Measurements from ENCODE around the gene EFEMP1.

The EFEMP1 gene

GRCh38 chr2:55826246-55826645 is 97.3 kb downstream of the EFEMP1 start:
- Histone ChIP-seq H4K20me1 (ENCODE audit: insufficient read depth, low read length) (no peaks in the 10 kb centered on the region), H3K4me3 (ENCODE audit: low read depth in 1 of 2, low read length in 2 of 2) (no peak overlapping the region), H3K4me2 (ENCODE audit: insufficient read depth, low read length) (no peak overlapping the region), H2AFZ (ENCODE audit: low read depth, low read length) (no peak overlapping the region), H3K4me1 (ENCODE audit: insufficient read depth, low read length) (no peaks in the 10 kb centered on the region), H3K27ac (ENCODE audit: low read length) (no peak overlapping the region), H3K79me2 (ENCODE audit: insufficient read depth, low read length) (no peaks in the 10 kb centered on the region), H3K36me3 (ENCODE audit: insufficient read depth, low read length) (no peaks in the 10 kb centered on the region), H3K27me3 (ENCODE audit: insufficient read depth, low read length, poor library complexity) (no peaks in the 10 kb centered on the region), H3K9me3 (ENCODE audit: insufficient read depth, low read length, severe bottlenecking) (no peaks in the 10 kb centered on the region), H3K9ac (ENCODE audit: low read depth, low read length) (no peak overlapping the region)
- DNase-seq: no peak
- no peak for ATAC-seq (ENCODE audit: insufficient read depth, low read depth)
- TF ChIP-seq EZH2 (IDR thresholded peaks at IDR 0.05; ENCODE audit: borderline replicate concordance, low read depth, low read length, severe bottlenecking) (no peak), CTCF (IDR thresholded peaks at IDR 0.05; ENCODE audit: borderline replicate concordance, extremely low read depth, low read length, poor library complexity, severe bottlenecking) (no peak)

GRCh38 chr2:55824551-55825096 is 99.0 kb downstream of the EFEMP1 start:
- H3K9me3 ChIP-seq (ENCODE audit: insufficient read depth, low read length, severe bottlenecking): no peaks in the 10 kb centered on the region
- no peaks in the 10 kb centered on the region for H3K27me3 ChIP-seq (ENCODE audit: insufficient read depth, low read length, poor library complexity)
- no peak overlapping the region for H3K4me2 ChIP-seq (ENCODE audit: insufficient read depth, low read length)
- H3K27ac ChIP-seq (ENCODE audit: low read length): no peak overlapping the region
- no peaks in the 10 kb centered on the region for H3K79me2 ChIP-seq (ENCODE audit: insufficient read depth, low read length)
- H4K20me1 ChIP-seq (ENCODE audit: insufficient read depth, low read length): no peaks in the 10 kb centered on the region
- H2AFZ ChIP-seq (ENCODE audit: low read depth, low read length): no peak overlapping the region
- ATAC-seq (ENCODE audit: insufficient read depth, low read depth) (no peak), DNase-seq (no peak)
- H3K4me1 ChIP-seq (ENCODE audit: insufficient read depth, low read length): no peaks in the 10 kb centered on the region
- no peak overlapping the region for H3K9ac ChIP-seq (ENCODE audit: low read depth, low read length)
- no peak for TF ChIP-seq EZH2 (IDR thresholded peaks at IDR 0.05; ENCODE audit: borderline replicate concordance, low read depth, low read length, severe bottlenecking)
- TF ChIP-seq CTCF (IDR thresholded peaks at IDR 0.05; ENCODE audit: borderline replicate concordance, extremely low read depth, low read length, poor library complexity, severe bottlenecking): no peak
- H3K36me3 ChIP-seq (ENCODE audit: insufficient read depth, low read length): no peaks in the 10 kb centered on the region
- no peak overlapping the region for H3K4me3 ChIP-seq (ENCODE audit: low read depth in 1 of 2, low read length in 2 of 2)

Data from DND-41 (cell line).